Globus pallidus (tissue), 1 donor: ENCODE results near the gene NHS.

ENCODE experiments used
- DNase-seq: peaks from one replicate; pipeline ENCODE4 v3.0.0-alpha.2; 2015; ENCODE audit warnings: low spot score

The NHS gene

DNA sequence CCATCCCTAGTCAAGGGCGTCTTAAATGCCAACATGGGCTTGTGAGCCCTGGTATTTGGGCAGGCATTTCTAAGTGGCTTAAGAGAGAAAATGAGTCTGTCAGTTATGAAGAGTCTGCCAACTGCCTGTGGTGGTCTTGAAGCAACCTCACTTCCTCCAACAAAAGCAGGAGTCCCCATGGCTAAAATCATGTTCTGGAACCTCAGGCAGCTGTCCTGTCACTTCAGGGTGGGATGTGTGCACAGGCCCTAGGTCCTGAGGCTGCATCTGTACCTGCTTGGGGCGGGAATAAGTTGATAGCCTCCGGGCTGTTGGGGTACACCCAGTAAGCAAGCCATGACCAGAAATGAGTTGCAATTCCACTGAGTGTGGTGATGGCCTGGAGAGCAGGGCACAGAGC, 247.3 kb downstream of the NHS start:
- no peak for DNase-seq

GRCh38 chrX:17623750-17624149, 248.8 kb downstream of the NHS start:
- DNase-seq: no peak

- DNase-seq: no peak
Observed at GRCh38 chrX:17627026-17627425, 252.0 kb downstream of the NHS start.

DNA sequence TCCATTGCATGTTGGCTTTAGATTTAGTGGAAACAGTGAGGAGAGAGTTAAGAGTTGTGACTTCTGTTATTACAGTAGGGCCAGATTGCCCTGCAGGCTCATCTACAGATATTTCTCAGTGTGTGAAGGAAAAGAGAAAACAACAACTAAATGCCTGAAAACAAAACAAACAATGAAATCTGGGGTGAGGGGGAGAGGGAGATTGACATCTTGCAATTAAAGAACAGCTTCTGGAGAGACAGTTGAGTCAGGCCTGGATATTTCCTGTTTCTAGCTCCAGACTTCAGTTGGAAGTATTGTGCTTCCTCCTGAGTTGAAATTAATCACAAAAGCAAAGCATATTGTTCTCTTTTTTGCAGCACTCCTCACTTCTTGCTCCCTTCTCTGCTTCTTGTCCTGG, 254.0 kb downstream of the NHS start:
- DNase-seq: no peak

- DNase-seq: no peak
Observed at GRCh38 chrX:17629519-17629918, 254.5 kb downstream of the NHS start.

- no peak for DNase-seq
Observed at GRCh38 chrX:17631647-17632046, 256.6 kb downstream of the NHS start.

- no peak for DNase-seq
Observed at GRCh38 chrX:17632942-17633341, 257.9 kb downstream of the NHS start.

- no peak for DNase-seq
Observed at GRCh38 chrX:17633546-17633945, 258.5 kb downstream of the NHS start.

DNA sequence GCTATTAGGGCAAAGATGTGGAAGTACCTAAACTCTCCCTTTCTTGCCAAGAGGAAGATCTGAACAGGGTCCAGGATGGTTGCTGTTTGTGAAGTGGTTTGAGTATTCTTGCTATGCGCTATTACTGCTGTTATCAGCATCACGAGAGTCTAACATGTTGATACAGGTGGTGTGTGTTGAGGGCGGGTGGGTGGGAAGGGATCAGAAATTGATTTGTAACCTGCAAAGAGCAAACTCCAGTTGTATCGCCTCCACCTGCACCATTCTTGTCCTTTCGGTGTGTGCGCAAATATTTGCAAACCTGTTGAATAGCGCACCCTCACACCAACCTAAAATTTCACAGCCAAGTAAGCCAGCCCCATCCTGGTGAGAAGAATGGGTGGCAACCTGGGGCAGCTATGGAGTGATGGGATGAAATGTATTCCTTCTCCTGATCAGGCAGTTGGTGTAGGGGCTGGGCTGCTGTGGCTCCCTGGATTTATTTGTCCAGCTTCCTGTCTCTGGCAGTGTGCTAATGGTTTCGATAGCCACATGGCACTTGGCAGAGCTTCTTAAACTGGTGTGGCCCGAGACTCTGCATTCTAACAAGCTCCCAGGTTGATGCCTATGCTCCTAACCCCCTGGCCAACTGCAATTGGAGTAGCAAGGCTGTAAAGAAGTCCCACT, 259.7 kb downstream of the NHS start:
- no peak for DNase-seq

- DNase-seq: no peak
Observed at GRCh38 chrX:17635231-17635630, 260.2 kb downstream of the NHS start.

GRCh38 chrX:17637235-17637634, 262.2 kb downstream of the NHS start:
- DNase-seq: no peak

DNA sequence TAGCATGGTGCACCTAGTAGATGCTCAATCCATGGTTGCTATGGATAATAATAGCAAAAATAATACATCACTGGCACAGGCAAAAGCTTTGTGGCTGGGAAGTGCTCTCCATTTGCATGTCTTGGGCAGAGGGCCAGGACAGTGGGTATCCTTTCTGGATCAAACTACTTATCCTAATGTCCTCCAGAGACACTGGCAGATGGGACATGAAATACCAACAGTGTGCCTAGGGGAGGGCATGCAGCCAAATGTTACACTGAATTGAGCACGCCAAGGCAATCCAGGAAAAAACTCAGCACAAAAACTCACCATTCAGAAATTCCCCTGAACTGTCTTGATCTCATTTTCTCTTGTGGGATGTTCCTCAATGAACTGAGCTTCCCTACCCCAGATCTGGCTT, 263.7 kb downstream of the NHS start:
- no peak for DNase-seq

DNA sequence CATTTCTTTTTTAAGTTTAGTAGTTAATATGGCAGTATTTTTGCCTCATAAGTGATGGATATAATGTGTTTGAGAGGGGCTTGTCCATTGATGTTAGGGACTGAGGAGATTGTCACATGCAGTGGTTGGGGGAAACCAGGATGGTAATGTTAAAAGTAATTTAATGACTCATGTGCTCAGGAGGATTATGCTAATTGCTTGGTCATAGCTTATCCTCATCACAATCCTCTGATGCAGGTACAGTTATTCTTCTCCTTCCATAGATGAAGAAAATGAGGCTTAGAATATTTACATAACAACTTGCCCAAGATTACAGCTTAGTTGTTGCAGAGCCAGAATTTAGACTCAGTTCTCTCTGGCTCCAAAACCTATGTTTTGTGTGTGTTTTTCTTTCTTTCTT, 267.9 kb downstream of the NHS start:
- no peak for DNase-seq

- DNase-seq: no peak
Observed at GRCh38 chrX:17643528-17643927, 268.5 kb downstream of the NHS start.

DNA sequence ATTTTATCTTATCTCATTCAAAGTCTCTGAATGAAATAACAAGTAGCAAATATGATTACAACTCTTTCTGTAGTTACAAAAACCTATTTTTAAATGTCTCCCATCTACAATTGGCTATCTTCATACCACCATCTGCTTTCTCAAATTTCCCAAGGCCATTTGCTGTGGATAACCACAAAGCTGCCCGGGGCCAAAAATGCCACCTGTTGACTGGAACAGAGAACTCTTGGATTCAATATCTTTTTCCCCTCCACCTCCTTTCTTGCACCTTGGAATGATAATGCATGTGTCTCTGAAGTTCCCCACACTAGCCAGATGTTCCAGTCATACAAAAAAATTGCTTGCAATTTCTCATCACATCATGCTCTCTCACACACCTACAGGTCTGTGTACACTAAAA, 269.0 kb downstream of the NHS start:
- DNase-seq: no peak

- no peak for DNase-seq
Observed at GRCh38 chrX:17654116-17654515, 279.1 kb downstream of the NHS start.

DNA sequence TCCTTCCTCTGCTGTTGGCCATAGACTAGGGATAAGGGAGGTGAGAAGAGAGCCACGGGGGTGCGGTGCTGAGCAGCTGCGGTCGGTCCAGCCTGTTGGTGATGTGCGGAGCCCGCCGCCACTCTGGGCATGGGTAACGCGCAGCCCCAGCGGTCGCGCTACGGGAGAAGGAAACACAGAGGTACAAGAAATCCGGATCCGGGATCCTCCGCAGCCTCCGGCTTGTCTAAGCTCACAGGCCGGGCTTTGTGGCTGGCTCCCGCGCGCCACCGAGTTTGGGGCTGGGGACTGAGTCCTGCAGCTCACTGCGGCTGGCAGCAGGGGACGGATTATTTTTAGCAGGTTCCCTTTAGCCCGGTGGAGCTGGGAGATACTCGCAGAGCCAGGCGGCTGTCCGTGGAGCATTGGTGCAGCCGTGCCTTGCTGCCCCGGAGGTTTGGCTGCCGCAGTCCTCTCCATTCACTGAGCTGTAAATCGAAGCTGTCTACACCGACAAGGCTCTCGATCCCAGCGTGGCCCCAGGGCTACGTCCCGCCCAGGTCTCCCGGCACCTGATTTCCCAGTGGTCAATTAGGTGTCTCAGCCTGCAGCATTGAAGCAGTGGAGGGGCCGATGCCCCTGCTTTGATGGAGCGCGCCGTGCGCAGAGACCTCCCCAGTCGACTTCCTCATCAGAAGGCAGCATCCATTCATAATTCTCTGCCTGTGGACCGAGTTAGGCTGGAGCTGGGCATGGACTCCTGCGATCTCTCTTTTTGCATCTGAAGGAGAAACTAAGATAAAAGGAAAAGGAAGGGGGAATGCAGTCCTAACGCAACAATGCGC, 280.4 kb downstream of the NHS start:
- DNase-seq: no peak

DNA sequence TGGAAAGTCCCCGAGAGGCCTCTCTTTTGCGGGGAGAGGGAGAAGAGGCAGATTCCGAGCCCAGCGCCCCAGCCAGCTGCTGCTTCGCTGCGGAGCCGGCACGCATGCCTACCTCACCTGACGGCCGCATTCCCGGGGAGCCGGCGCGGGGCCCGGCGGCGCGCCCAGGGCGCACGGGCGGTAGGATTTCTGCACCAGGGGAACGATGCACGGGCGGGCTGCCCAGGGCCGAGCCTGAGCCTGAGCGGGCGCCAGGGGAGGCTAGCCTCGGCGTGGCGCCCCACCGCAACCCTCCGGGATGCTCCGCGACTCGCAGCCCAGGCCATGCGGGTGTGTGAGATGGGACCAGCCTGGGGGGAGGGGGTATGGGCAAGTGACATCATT, 281.0 kb downstream of the NHS start:
- no peak for DNase-seq

DNA sequence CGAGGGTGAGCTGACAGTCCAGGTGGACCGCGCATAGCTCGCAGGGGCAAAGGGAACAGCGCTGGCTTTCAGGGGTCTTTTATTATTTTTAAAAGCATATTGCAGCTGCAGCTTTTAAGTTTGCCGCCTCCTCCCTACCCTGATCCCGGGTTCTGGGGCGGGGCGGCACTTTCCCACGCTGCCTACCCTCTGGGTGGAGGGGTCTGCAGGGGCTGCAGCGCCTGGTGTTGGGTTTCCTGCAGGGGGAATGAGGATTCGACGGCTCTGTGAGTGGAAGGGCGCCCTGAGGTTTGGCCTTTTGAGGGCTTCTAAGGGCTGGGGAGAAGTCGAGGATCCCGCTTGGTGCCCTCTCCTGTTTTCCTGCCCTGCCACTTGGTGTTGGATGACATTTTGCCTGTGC, 281.6 kb downstream of the NHS start:
- no peak for DNase-seq

DNA sequence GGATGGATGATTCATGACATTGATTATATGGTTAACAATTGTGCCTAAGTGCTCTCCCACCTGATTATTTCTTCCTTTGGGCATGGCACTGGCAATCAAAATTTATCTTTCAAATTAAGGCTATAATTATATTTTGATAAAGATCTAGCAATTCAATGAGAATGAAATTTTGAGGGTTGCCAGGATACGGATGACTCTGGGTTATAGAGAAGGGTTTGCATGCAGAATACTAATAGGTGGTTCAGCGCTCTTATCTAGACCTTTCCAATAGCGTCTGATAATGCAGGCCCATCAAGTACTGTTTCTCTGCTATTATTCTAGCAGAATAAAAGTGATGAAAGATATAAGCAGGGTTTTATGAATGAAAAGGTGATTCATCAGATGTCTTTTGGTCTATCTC, 287.4 kb downstream of the NHS start:
- no peak for DNase-seq

DNA sequence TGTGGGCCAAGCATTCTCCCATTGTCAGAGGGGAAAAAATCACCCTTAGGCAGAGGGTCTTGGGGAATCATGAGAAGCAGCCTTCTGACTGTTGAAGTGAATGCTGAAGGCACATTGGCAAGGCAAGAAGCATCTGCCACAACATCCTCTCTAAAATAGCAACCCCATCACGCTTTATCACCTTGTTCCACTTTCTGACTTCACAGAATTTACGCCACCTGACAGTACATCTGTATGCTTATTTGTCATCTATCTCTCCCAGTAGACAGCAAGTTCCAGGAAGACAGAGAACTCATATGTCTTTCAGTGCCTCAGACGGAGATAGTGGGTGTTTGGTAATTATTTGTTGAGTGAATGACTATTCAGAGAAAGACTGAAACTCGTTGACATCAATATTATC, 293.9 kb downstream of the NHS start:
- no peak for DNase-seq

- DNase-seq: peak; percentile 38
Observed at GRCh38 chrX:17669458-17669857, 294.5 kb downstream of the NHS start.

DNA sequence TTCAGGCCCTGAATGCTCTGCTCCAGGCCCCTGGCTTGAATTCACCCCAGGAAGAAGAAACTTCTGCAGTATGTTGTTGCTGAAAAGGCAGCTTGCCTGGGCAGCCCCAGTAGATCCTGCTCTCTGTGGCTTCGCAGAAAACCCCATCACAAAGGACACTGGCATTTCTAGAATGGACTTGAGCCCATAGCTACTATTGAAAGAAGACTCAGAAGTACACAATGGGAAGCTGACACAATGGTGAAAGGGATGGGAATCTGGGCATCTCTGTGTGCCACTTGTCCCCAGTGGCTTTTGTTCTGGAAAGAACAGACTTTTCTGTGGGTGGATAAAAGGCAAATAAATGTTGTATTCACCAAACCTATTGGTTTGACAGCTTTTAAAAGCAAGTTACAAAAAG, 294.9 kb downstream of the NHS start:
- peak; percentile 85 for DNase-seq

DNA sequence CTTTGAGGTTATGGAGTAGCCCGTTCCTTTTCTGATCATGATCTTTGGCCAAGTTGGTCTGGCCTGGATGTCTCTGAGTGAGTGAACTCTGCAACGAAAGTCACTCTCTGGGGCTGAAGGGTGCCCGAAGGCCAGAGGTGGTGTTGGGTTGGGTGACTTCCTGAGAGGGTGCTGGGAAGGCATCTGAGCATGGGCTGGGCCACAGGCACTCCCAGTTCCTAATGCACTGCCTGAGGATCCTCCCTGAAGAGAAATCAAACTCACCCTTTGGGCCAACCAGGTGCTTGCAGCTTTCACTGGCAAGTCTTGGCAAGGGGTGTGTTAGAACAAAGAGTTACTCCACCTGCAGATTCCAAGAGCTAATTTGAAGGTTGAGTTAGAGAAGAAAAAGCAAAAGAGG, 295.9 kb downstream of the NHS start:
- DNase-seq: no peak
